Heart left ventricle (tissue), 13 donors: Measurements from ENCODE around the gene DPH6.

Experiments used
- CTCF ChIP-seq, 12 donors: fragments of 200-600 bp; sonication (generic) in 4 of 12; IDR thresholded peaks; one replicate each; pipeline versions ENCODE4 v1.5.0 to v1.8.0; 2018 to 2022; ENCODE audit warnings: antibody characterized with exemption in 12 of 12, mild to moderate bottlenecking in 5 of 12
- POLR2A ChIP-seq, 2 donors: fragments of 450-650 bp; IDR thresholded peaks; one replicate each; pipeline ENCODE4 v1.6.1; 2017; ENCODE audit warnings: antibody characterized with exemption in 2 of 2, mild to moderate bottlenecking in 2 of 2, moderate library complexity in 2 of 2
- donor health status: ischemic (EF 13 %, LVEDD 7.1; RV severe dilation, severe dysfunction).
- donor health status: DM: no; HTN: yes; CAD: no.
- donor health status: DM: no; HTN: no; CAD: no.
- donor health status: ischemic (EF 25% LVEDD 6.9; RV normal size, moderate dysfunction).
- donor health status: ischemic (EF 25% LVEDD 5.7; RV mildly dilated, moderate dysfunction).
- donor health status: ischemic (EF 35%, LVEDD 5.7; RV mildly dilated, moderate dysfunction).
- donor health status: nonischemic (EF 11% LVEDD 7.7; RV severe dilation, severe dysfunction).
- donor health status: DM: yes; HTN: yes; CAD: no.
- donor health status: PGD.
- donor health status: ischemic (EF 29% LVEDD 5.4; RV normal size, mild dysfunction).
- donor health status: nonischemic (EF 23%, LVEDD 6.1; RV moderate dilation, normal function).

- no peak for TF ChIP-seq CTCF (IDR thresholded peaks at IDR 0.05)
- no peak for TF ChIP-seq POLR2A (IDR thresholded peaks at IDR 0.05)
Observed at GRCh38 chr15:35540885-35541284, 5.1 kb downstream of the DPH6 start.
